NT2/D1 (cell line): ENCODE measurements around the gene SPACDR.

Experiments used
- DNase-seq: peaks from one replicate; pipeline ENCODE4 v3.0.0-alpha.2; 2011; ENCODE audit warnings: low read depth, low spot score
- H3K27me3 ChIP-seq: 2 replicates; pipeline ENCODE4 v1.6.0; 2011; ENCODE audit warnings: mild to moderate bottlenecking; ENCODE audit not compliant: insufficient read length, insufficient read depth
- H3K36me3 ChIP-seq: 2 replicates; pipeline ENCODE4 v1.6.1; 2011; ENCODE audit warnings: mild to moderate bottlenecking, low read length, mixed read lengths; ENCODE audit not compliant: insufficient read depth, insufficient read length
- H3K4me1 ChIP-seq: 2 replicates; pipeline ENCODE4 v1.5.1; 2011; ENCODE audit not compliant: insufficient read depth, insufficient read length
- H3K4me3 ChIP-seq: 2 replicates; pipeline ENCODE4 v1.5.1; 2011; ENCODE audit warnings: low read depth; ENCODE audit not compliant: insufficient read length
- H3K9ac ChIP-seq: 2 replicates; pipeline ENCODE4 v1.6.0; 2011; ENCODE audit warnings: low read depth; ENCODE audit not compliant: insufficient read length
- H3K9me3 ChIP-seq: 2 replicates; pipeline ENCODE4 v1.5.1; 2011; ENCODE audit warnings: mild to moderate bottlenecking, low read length; ENCODE audit not compliant: insufficient read depth
- SUZ12 ChIP-seq: IDR thresholded peaks from 2 replicates; pipeline ENCODE4 v1.6.1; 2011; ENCODE audit not compliant: insufficient read length, insufficient read depth; ENCODE audit errors: extremely low read depth
- YY1 ChIP-seq: IDR thresholded peaks from 2 replicates; pipeline ENCODE4 v1.6.1; 2011; ENCODE audit not compliant: insufficient read length, insufficient read depth
- ZNF274 ChIP-seq: IDR thresholded peaks from 2 replicates; pipeline ENCODE4 v1.6.1; 2011; ENCODE audit warnings: mild to moderate bottlenecking, low read depth, low read length

Gene SPACDR

GRCh38 chr7:100406767-100407166 is 57.3 kb downstream of the SPACDR start:
- Histone ChIP-seq H3K4me3 (no peak overlapping the region), H3K4me1 (no peaks in the 10 kb centered on the region), H3K36me3 (no peaks in the 10 kb centered on the region), H3K9ac (no peak overlapping the region), H3K27me3 (no peaks in the 10 kb centered on the region), H3K9me3 (no peaks in the 10 kb centered on the region)
- DNase-seq = no peak
- no peak for TF ChIP-seq SUZ12
- TF ChIP-seq YY1 = no peak
- TF ChIP-seq ZNF274 = no peak
